Thymus (tissue), 11 donors: ENCODE data around the gene ERI3. TPM values are rescaled to one million over a fixed set of nuclear protein-coding genes. Genes with fewer than 3 reads are reported as not detected.

ENCODE experiments used
- DNase-seq, 9 donors: peaks; one replicate each; pipeline ENCODE4 v3.0.0-alpha.2; 2013; ENCODE audit warnings: low spot score in 9 of 9, low read depth in 6 of 9, missing footprints in 1 of 9
- H3K27ac ChIP-seq, 2 donors: one replicate each; pipeline ENCODE4 v1.5.1; 2013; ENCODE audit warnings: control low read depth in 1 of 2, low read depth in 1 of 2, low read length in 1 of 2, mild to moderate bottlenecking in 1 of 2, moderate library complexity in 1 of 2
- H3K27me3 ChIP-seq, 2 donors: one replicate each; pipeline ENCODE4 v1.5.1; 2013; ENCODE audit warnings: low read length in 1 of 2; ENCODE audit not compliant: control insufficient read depth in 2 of 2, insufficient read depth in 1 of 2
- H3K36me3 ChIP-seq, 2 donors: one replicate each; pipeline ENCODE4 v1.5.1; 2013; ENCODE audit warnings: low read length in 1 of 2, mild to moderate bottlenecking in 1 of 2, moderate library complexity in 1 of 2; ENCODE audit not compliant: control insufficient read depth in 2 of 2, insufficient read depth in 2 of 2
- H3K4me1 ChIP-seq, 2 donors: one replicate each; pipeline ENCODE4 v1.5.1; 2013; ENCODE audit warnings: low read length in 2 of 2; ENCODE audit not compliant: control insufficient read depth in 2 of 2, insufficient read depth in 2 of 2
- H3K4me3 ChIP-seq, 2 donors: one replicate each; pipeline ENCODE4 v1.5.1; 2013; ENCODE audit warnings: low read length in 2 of 2, control low read depth in 1 of 2, mild to moderate bottlenecking in 1 of 2
- H3K9me3 ChIP-seq, 2 donors: one replicate each; pipeline ENCODE4 v1.5.1; 2013; ENCODE audit warnings: low read length in 1 of 2, mild to moderate bottlenecking in 1 of 2; ENCODE audit not compliant: control insufficient read depth in 2 of 2, insufficient read depth in 1 of 2
- WGBS: extraction: QIAGEN DNeasy Blood & Tissue Kit; methylation state at CpG from one replicate; pipeline ENCODE4 v1.1.7; 2013; 5-methylcytosine and 5-hydroxymethylcytosine counted together
- polyA plus RNA-seq: library from polyadenylated mRNA; stranded (reverse); fragments of 200-250 nt; gene quantifications from one replicate; pipeline ENCODE4 v1.2.3, GENCODE V29; 2013
- total RNA-seq: library from RNA; stranded (reverse); fragments of 120-200 nt; gene quantifications from one replicate; pipeline ENCODE4 v1.2.4, GENCODE V29; 2013
- donor health status: healthy.

ERI3 gene
- total and polyA plus RNA-seq, 2 donors, result 28.0 to 42.4 TPM

- peaks cover 4 to 18% of the 10 kb centered on the region in 2 donors for H3K4me1 ChIP-seq
Observed at GRCh38 chr1:44220001-44220751, 134.9 kb downstream of the ERI3 start.

GRCh38 chr1:44219301-44219626 is 135.8 kb downstream of the ERI3 start:
- Histone ChIP-seq H3K4me1 (peaks cover 5 to 15% of the 10 kb centered on the region in 2 donors), H3K27ac (no peak overlapping the region), H3K4me3 (no peak overlapping the region), H3K36me3 (peaks cover 64 to 70% of the 10 kb centered on the region in 2 donors), H3K27me3 (no peaks in the 10 kb centered on the region), H3K9me3 (no peaks in the 10 kb centered on the region)
- DNase-seq, result no peak
- 98% methylated on average over 6 of the region's 6 CpGs for WGBS

More at GRCh38 chr1:44220001-44220751, 134.9 kb downstream of the ERI3 start:
- Histone ChIP-seq H3K27ac (no peak overlapping the region), H3K36me3 (peaks cover 60 to 63% of the 10 kb centered on the region in 2 donors), H3K9me3 (no peaks in the 10 kb centered on the region), H3K27me3 (no peaks in the 10 kb centered on the region), H3K4me3 (no peak overlapping the region)
- 94% methylated on average over 31 of the region's 31 CpGs for WGBS
- no peak for DNase-seq

- Histone ChIP-seq H3K9me3 (peaks cover 0 to under 1% of the 10 kb centered on the region in 2 donors), H3K4me1 (peaks cover 10 to 21% of the 10 kb centered on the region in 2 donors), H3K36me3 (peaks cover 64 to 70% of the 10 kb centered on the region in 2 donors), H3K4me3 (no peak overlapping the region), H3K27me3 (no peaks in the 10 kb centered on the region), H3K27ac (no peak overlapping the region)
- no peak for DNase-seq
- WGBS, result 98% methylated on average over 24 of the region's 24 CpGs
Observed at GRCh38 chr1:44218503-44219300, 136.4 kb downstream of the ERI3 start.

GRCh38 chr1:44217809-44218410 is 137.1 kb downstream of the ERI3 start:
- no peak overlapping the region for H3K4me3 ChIP-seq
- H3K27me3 ChIP-seq, result no peaks in the 10 kb centered on the region
- WGBS, result 93% methylated on average over 4 of the region's 4 CpGs
- H3K27ac ChIP-seq, result no peak overlapping the region
- H3K36me3 ChIP-seq, result peaks cover 64 to 70% of the 10 kb centered on the region in 2 donors
- H3K4me1 ChIP-seq, result peaks cover 7 to 15% of the 10 kb centered on the region in 2 donors
- H3K9me3 ChIP-seq, result peaks cover 0 to 3% of the 10 kb centered on the region in 2 donors
- DNase-seq, result peak in 7 of 9 donors; percentile 34 to 76 (median 57)

GRCh38 chr1:44213222-44214112 is 141.6 kb downstream of the ERI3 start, which contains the start of gene DMAP1:
DMAP1 (plus strand) TSS chr1:44213471; CDS start chr1:44213754, 283 bp downstream.
- peak within 1 kb of the TSS; percentile 74 to 95 for H3K4me3 ChIP-seq
- no peaks in the 10 kb centered on the region for H3K27me3 ChIP-seq
- DNase-seq, result peak; percentile 51 to 92 (median 76)
- WGBS, result 1% methylated on average over 44 of the region's 44 CpGs
- H3K27ac ChIP-seq, result peak within 1 kb of the TSS; percentile 64
- H3K4me1 ChIP-seq, result peaks cover 11 to 14% of the 10 kb centered on the region in 2 donors
- H3K9me3 ChIP-seq, result peaks cover 0 to 3% of the 10 kb centered on the region in 2 donors
- H3K36me3 ChIP-seq, result peaks cover 25 to 27% of the 10 kb centered on the region in 2 donors

GRCh38 chr1:44212355-44213221 is 142.5 kb downstream of the ERI3 start:
- H3K4me1 ChIP-seq, result peaks cover 11 to 14% of the 10 kb centered on the region in 2 donors
- H3K36me3 ChIP-seq, result peaks cover 18 to 19% of the 10 kb centered on the region in 2 donors
- peaks cover 0 to 3% of the 10 kb centered on the region in 2 donors for H3K9me3 ChIP-seq
- WGBS, result 55% methylated on average over 9 of the region's 9 CpGs
- no peaks in the 10 kb centered on the region for H3K27me3 ChIP-seq
- no peak for DNase-seq
- H3K4me3 ChIP-seq, result peak overlapping the region; percentile 74 to 95
- peak overlapping the region in 1 of 2 donors; percentile 27 for H3K27ac ChIP-seq

GRCh38 chr1:44210595-44210994 is 144.5 kb downstream of the ERI3 start:
- H3K4me3 ChIP-seq, result no peak overlapping the region
- peaks cover 11 to 14% of the 10 kb centered on the region in 2 donors for H3K4me1 ChIP-seq
- H3K27me3 ChIP-seq, result no peaks in the 10 kb centered on the region
- peaks cover 7 to 10% of the 10 kb centered on the region in 2 donors for H3K36me3 ChIP-seq
- H3K9me3 ChIP-seq, result peaks cover 0 to 3% of the 10 kb centered on the region in 2 donors
- DNase-seq, result no peak
- WGBS, result 97% methylated on average over 1 of the region's 1 CpG
- no peak overlapping the region for H3K27ac ChIP-seq

- H3K9me3 ChIP-seq, result no peaks in the 10 kb centered on the region
- no peak overlapping the region for H3K4me3 ChIP-seq
- H3K36me3 ChIP-seq, result no peaks in the 10 kb centered on the region
- no peak for DNase-seq
- peaks cover 5% of the 10 kb centered on the region in 2 donors for H3K4me1 ChIP-seq
- no peak overlapping the region for H3K27ac ChIP-seq
- no peaks in the 10 kb centered on the region for H3K27me3 ChIP-seq
Observed at GRCh38 chr1:44208226-44208625, 146.8 kb downstream of the ERI3 start.
